ENCODE data around the gene GNG8.

GNG8 gene

GRCh38 chr19:46635920-46636761 is at the start of gene GNG8:
GNG8 (minus strand) TSS chr19:46636202; CDS start chr19:46634682, 1,520 bp downstream.
- no peak for DNase-seq (ENCODE audit: low read depth)

- DNase-seq (ENCODE audit: low read depth), result no peak
Measured at GRCh38 chr19:46685189-46685588, 49.2 kb upstream of the GNG8 start.

GRCh38 chr19:46678110-46678732 is 42.2 kb upstream of the GNG8 start:
- no peak for DNase-seq (ENCODE audit: low read depth)

GRCh38 chr19:46674416-46675178 is 38.6 kb upstream of the GNG8 start:
- peak; percentile 52 for DNase-seq (ENCODE audit: low read depth)

DNA sequence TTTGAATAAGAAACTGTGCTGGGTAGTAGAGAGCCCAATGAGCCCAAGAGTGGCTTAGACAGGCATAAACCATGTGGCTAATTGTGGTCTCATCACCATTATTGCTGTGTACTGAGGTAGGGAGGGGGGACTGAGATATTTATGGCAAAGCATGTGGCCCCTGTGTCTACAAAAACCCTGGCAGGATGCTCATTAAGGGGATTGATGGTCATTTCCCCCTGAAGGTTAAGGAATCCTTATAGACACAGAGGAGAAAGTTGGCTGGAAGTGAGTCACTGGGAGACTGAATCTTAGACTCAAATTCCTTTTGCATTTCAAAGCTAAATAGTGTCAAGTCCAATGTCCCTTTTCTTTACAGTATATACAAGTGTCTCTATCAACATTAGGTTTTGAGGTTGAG is 34.8 kb upstream of the GNG8 start:
- DNase-seq (ENCODE audit: low read depth), result no peak

- no peak for DNase-seq (ENCODE audit: low read depth)
Measured at GRCh38 chr19:46668662-46669061, 32.7 kb upstream of the GNG8 start.

DNA sequence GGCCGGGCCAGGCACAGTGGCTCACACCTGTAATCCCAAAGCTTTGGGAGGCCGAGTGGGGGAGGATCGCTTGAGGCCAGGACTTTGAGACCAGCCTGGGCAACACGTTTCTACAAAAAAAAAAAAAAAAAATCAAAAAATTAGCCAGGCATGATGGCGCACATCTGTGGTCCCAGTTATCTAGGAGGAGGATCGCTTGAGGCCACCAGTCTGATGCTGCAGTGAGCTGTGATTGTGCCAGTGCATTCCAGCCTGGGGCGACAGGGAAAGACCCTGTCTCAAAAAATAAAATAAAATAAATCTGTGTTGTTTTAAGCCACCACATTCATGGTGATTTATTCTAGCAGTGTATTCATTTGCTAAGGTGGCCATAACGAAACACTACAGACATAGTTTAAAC is 29.1 kb upstream of the GNG8 start:
- DNase-seq (ENCODE audit: low read depth), result no peak

DNA sequence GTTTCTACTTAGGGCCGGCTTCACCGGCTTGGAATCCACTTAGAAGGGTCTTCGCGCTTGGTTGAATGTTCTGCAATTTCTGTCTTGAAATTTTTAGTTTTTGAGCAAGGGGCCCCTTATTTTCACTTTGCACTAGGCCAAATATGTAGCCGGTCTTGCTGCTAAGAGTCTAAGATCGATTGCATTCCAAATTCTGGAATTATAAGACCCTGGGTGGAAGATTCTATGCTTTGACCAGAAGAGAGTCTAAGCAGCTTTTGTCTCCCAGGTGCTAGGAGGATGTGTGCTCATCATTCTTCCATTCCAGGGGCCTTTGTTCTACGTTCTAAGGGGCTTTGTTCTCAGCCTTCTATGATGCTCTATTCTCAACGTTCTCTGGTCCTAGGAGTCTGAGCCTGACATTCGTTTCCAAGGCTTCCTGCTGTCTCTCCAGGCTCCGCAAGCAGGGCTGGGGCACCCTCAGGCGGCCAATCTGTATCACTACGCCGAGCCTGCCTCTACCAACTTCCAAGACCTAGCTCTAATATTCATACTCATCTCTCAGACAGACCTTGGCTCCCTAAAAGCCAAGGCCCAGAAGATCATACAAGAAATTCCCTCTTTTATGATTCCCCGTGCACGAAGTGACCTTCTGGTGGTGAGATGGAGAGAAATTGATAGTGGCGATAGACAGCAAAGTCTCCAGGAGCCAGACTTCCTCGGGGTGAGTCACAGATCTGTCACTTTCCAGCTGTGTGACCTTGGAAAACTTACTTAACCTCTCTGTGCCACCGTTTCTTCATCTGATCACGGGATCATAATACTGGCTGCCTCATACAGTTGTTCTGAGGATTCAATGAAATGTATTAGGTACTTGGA is 26.0 kb upstream of the GNG8 start:
- peak; percentile 87 for DNase-seq (ENCODE audit: low read depth)

GRCh38 chr19:46661020-46661731 is 25.2 kb upstream of the GNG8 start, which contains the start of gene DACT3:
DACT3 (minus strand) TSS chr19:46661182; CDS start chr19:46661064, 118 bp downstream.
- peak; percentile 99 for DNase-seq (ENCODE audit: low read depth)

DNA sequence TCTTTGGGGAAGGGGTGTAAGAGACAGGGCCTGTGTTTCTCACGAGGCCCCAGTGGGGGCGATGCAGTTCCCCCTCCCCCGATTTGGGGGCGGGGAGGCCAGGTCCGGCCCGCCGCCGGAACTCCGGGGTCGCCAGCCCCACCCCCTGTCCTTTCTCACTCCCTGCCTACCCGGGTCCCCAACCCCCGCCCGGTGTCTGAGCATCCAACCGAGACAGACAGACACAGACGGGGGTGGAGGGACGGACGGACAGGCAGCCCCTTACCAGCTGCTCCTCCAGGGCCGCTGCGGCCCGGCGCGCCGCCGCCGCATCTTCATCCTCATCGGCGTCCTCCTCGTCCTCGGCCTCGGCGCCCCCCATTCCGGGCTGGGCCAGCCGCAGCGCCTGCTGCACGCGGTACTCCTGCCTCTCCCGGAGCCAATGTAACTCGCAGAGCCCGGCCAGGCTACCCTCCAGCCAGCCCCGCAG is 24.6 kb upstream of the GNG8 start:
- DNase-seq (ENCODE audit: low read depth), result no peak

- DNase-seq (ENCODE audit: low read depth), result no peak
Measured at GRCh38 chr19:46660008-46660517, 24.1 kb upstream of the GNG8 start.

DNA sequence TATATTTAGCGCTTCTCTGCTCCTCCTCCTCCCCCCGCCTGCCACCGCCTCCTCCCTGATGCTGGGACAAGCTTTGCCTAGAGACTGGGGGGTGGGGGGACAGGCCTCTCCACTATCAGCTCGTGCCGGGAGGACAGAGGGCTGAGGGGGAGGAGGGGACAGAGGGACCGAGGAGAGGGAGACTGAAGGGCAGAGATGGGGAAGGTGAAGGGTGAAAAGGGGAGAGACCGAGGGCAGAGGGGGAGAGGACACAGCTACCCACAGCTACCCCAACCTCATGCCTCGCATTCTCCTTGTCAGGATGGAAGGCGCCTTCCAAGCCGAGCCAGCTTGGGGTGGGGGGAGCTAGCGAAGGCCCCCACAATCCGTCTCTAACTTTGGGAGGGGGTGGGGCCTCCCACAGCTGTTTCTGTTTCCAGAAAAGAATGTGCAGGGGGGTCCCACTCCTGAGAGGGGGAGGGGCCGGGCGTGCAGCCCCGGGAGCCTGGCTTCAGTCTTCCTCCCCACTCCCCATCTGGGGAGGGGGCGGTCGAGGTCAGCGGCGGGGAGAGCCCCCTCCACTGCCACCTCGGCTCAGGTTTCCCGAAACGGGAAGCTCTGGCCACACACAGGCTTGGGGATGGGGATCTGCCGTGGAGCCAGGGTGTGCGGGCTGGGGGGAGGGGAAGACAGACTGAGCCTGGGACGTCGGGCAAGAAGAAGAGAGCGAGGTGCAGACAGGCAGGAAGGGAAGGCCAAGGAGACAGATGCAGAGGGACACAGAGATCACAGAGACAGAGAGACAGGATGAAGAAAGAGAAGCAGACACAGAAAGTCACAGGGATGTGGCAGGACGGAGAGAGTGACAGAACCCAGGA is 23.4 kb upstream of the GNG8 start:
- no peak for DNase-seq (ENCODE audit: low read depth)

DNA sequence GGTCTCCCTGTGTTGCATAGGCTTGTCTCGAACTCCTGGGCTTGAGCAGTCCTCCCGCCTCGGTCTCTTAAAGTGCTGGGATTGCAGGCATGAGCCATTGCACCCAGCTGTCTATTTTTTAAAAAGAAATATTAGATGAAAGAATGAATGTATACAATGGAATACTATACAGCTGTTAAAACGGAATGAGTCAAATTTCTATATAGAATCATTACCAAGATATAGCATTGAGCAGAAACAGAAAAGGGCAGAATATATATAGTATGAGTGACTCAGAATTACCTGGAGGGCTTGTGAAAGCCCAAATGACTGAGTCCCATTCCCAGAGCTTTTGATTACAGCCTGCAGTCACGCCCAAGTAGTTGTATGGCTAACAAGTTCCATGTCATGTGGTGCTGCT is 20.5 kb upstream of the GNG8 start:
- no peak for DNase-seq (ENCODE audit: low read depth)

- no peak for DNase-seq (ENCODE audit: low read depth)
Measured at GRCh38 chr19:46654621-46655152, 18.7 kb upstream of the GNG8 start.

- no peak for DNase-seq (ENCODE audit: low read depth)
Measured at GRCh38 chr19:46650445-46650844, 14.4 kb upstream of the GNG8 start.

GRCh38 chr19:46648961-46649960 is 13.3 kb upstream of the GNG8 start:
- DNase-seq (ENCODE audit: low read depth), result no peak

GRCh38 chr19:46648060-46648960 is 12.3 kb upstream of the GNG8 start:
- DNase-seq (ENCODE audit: low read depth), result no peak

Data from amniotic epithelial cell (primary cell).